ENCODE measurements around the gene SCRG1. TPM values are rescaled to one million over a fixed set of nuclear protein-coding genes. Genes with fewer than 3 reads are reported as not detected.

The SCRG1 gene
- total and polyA plus RNA-seq, 3 experiments from 2014 or later: not detected

Other genes with a start within 250 kb of the SCRG1 start
- gene GALNT7, start 230.3 kb downstream of the SCRG1 start, total RNA-seq: 10 to 100 TPM; 16.7 to 18.0 TPM
- 10.0 TPM for gene GALNT7, start 230.3 kb downstream of the SCRG1 start, polyA plus RNA-seq
- 100 to 1,000 TPM; 341 to 342 TPM for gene HMGB2, start 64.8 kb downstream of the SCRG1 start, total RNA-seq
- 212 TPM for gene HMGB2, start 64.8 kb downstream of the SCRG1 start, polyA plus RNA-seq
- gene SAP30, start 28.2 kb downstream of the SCRG1 start, total RNA-seq: 10 to 100 TPM; 24.8 to 25.3 TPM
- gene SAP30, start 28.2 kb downstream of the SCRG1 start, polyA plus RNA-seq: 10.0 TPM
- gene HAND2, start 131.1 kb upstream of the SCRG1 start, total RNA-seq: not detected
- not detected for gene HAND2, start 131.1 kb upstream of the SCRG1 start, polyA plus RNA-seq

All from CD8-positive, alpha-beta memory T cell (primary cell).